Activated gamma-delta T cell (primary cell): ENCODE measurements around the gene TMEM106A.
"Not testable (repeated sequence)": the region's sequence is repeated elsewhere in the genome, so short reads cannot be mapped to it uniquely, and the experiment has no call there.

Experiments
- DNase-seq: peaks from one replicate; lab custom pipeline; 2025; lab: John Stamatoyannopoulos, UW

Gene TMEM106A

DNA sequence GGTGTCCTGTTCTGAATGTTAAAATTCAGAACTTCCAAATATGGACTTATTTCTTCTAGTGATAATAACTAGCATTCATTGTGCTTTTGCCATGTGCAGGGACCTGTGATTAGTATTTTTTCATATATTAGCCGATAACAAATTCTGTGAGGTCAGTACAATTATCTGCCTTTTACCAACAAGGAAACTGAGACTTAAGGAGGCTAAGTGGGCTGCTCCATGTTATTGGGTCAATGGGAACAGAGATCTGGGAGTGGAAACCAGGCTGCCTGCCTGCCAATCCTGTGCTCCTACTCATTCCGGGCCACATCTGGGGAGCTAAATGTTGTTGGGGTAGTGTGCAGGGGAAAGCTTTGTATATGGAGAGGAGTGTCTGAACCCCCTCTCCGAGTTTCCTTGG, 3.7 kb downstream of the TMEM106A start:
- DNase-seq, result no peak

DNA sequence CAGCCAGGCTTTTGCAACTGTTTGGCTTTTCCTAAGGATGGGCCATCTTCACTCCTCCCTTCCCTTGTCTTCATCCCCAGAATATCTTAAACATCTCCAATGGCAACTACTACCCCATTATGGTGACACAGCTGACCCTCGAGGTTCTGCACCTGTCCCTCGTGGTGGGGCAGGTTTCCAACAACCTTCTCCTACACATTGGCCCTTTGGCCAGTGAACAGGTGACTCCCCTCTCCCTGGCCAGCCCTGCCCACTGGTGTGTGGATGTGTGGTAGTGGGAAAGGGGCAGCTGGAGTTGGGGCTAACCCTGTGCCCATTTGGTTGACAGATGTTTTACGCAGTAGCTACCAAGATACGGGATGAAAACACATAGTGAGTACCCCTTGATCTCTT, 4.7 kb downstream of the TMEM106A start:
- DNase-seq, result no peak

DNA sequence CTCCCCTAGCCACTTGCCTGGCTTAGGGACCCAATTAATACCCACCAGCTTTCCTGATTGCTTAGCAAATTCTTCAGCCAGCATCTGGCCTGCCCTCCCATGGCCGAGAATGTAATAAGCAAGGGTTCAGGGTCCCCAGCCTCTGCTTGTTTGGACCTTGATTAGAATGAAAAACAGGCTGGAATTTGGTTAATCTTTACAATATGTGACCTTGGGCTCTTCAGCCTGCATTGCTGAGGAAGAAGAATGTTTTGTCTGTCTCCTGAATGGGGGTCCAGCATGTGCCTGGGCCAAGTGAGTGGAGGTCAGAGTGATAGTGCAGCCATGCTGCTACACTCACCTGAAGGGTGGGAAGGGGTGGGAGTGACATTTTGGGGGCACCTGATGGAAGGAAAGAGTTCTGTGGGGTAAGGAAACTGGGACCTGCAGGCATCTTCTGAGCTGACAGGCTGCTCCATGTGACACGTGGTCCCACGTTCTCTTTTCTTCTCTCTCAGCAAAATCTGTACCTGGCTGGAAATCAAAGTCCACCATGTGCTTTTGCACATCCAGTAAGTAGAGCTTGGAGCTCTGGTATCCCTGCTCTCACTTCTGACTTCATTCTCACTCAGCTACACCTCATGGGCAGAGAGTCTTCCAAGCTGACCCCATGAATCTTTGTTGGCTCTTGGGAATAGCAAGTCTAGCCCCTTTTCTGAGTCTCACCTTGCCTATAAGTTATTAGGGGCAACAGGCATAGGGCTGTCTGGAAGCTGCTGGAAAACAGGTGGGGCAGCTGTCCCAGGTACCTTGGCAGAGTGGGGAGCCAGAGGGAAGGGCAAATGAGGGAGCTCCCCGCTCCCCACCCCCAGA, 5.3 kb downstream of the TMEM106A start:
- no peak for DNase-seq

GRCh38 chr17:43217614-43218087, 6.0 kb downstream of the TMEM106A start:
- DNase-seq, result no peak

DNA sequence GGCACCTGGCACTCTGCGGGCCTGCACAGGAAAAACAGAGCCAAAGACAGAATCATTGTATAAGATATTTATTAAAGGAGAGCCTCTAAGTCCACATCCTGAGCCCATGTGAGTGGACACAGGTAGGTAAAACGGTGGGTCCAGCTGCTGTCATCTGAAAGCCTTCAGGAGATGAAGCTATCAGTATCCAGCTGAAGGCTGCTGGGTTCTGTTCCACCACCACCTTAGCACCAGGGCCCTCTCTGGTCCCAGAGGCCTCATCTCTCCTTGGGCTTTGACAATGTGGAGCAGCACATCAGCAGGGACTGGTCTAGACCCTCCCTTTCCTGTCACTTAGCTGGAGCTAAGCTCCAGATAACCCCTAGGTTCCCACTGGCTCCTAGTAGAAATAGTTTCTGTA, 7.3 kb downstream of the TMEM106A start:
- no peak for DNase-seq

- no peak for DNase-seq
Observed at GRCh38 chr17:43219746-43220380, 8.2 kb downstream of the TMEM106A start.

DNA sequence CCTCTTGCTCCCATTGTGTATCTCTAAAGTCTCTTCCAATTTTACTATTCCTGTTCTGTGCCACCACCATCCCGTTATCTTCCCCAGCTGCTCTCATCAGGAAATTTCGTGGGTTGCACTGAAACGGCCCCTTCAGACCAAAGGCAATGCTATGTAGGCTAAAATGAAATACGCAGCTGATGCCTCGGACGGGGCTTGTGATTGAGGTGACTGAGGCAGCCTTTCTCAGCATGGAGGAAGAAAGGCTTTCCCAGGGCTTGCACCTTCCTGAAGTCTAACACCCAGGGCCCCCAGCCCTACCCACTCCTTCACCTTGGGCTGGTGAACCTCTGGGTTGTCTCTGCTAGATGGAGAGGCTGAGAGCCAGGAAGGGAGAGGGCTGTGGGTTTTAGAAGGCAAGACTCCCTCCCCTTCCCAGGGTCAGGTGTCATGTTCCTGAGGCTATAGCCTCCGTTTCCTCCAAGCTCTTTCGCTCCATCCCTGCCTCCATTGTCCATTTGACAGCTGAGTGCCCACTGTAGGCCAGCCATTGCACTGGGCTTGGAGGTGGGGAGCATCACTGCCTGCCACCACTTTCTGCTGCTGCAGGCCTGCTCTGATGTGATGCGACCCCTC, 8.9 kb downstream of the TMEM106A start:
- DNase-seq, result no peak

DNA sequence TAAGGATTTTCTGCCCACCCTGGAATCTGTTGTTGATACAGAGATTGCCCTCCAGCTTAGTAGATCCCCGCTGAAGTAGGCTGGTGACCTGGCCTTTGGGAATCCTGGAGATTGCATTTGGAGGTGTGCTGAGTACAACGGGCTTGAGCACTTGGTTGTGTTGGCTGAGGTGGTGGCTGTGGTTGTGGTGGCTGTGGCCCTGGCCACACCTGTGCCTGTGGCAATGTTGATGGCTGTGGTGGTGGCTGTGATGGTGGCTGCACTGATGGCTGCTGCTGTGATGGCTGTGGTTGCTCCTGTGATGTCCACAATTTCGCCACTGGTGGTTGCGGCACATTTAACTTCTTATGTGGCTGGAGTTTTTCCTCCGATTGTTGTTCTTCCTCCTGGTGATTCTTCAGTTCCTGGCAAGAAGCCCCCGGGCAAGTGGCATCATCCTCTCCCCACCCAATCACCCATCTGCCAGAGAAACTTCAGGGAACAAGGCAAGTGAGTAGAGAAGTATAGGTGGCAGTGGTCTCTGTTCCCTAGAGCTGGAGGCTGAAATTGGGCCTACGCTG, 12.6 kb downstream of the TMEM106A start:
- no peak for DNase-seq

DNA sequence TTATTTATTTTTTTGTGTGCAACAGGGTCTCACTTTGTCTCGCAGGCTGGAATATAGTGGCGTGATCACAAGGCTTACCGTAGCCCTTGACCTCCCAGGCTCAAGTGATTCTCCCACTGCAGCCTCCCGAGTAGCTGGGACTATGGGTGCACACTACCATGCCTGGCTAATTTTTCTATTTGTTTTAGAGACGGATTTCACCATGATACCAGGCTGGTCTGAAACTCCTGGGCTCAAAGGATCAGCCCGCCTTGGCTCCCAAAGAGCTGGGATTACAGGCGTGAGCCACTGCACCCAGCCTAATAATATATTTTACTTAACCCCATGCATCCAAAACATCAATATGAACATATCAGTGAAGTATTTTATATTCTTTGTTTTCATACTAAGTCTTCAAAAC, 14.7 kb downstream of the TMEM106A start:
- no peak for DNase-seq

- DNase-seq, result not testable (repeated sequence)
Observed at GRCh38 chr17:43228020-43228782, 16.5 kb downstream of the TMEM106A start, which contains the start of gene CCDC200. CCDC200 (minus strand) TSS chr17:43228623; CDS start chr17:43228554, 69 bp downstream.

DNA sequence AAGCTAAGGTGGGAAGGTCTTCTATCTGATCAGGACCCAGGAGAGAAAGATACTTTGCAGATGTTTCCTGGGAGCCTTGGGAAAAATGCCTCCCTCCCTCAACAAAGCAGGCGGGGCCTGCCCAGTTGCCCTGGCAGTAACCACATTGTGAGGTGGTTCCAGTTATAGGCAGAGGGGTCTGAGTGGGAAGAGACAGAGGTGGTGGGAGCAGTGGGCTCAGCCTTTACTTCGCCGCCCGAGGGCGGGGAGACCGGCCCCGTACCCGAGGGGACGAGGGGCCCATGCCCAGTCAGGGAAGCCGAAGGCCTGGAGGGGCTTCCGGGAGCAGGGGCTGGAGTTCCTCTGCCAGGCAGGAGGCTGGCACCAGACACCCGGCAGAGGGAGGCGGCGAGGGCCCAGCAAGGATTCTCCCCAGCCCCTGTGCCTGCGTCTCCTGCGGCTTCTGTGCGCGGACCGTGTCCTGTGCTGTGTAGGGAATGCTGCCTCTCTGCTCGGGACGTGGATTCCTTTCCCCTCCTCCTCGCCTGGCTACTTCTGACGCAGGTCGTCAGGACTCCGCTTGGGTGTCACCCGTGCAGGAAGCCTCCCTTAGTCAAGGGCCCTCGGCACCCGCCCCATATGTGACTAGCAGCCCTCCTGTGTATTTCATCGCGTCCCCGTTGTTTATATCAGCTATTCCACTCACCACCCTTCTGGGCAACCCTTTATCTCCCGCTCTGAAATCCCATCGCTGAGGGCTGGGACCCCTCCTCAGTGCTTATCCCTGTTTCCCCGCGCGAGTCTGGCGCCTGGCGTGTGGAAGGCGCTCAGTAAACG, 19.7 kb downstream of the TMEM106A start:
- not testable (repeated sequence) for DNase-seq

GRCh38 chr17:43232021-43232699, 20.5 kb downstream of the TMEM106A start:
- DNase-seq, result not testable (repeated sequence)

- DNase-seq, result not testable (repeated sequence)
Observed at GRCh38 chr17:43233263-43233662, 21.6 kb downstream of the TMEM106A start.

- DNase-seq, result not testable (repeated sequence)
Observed at GRCh38 chr17:43233877-43234276, 22.2 kb downstream of the TMEM106A start, which contains the start of gene RNU2-1. RNU2-1 (minus strand) TSS chr17:43233977.

DNA sequence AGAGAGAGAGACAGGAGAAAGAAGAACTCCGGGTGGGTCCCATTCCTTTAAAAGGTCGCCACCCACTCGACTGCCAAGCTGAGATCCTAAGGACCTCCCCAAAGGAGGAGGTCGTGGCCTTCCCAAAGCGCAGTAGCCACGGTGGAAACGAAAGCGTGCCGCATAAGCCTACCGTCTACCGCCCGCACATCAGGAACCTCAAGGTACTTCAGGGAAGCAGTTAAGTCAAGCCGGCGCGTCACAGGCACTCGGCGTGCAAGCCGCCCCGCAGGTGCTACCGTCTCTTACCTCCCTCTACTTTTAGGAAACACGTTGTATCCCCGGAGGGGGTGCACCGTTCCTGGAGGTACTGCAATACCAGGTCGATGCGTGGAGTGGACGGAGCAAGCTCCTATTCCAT, 27.9 kb downstream of the TMEM106A start:
- not testable (repeated sequence) for DNase-seq

DNA sequence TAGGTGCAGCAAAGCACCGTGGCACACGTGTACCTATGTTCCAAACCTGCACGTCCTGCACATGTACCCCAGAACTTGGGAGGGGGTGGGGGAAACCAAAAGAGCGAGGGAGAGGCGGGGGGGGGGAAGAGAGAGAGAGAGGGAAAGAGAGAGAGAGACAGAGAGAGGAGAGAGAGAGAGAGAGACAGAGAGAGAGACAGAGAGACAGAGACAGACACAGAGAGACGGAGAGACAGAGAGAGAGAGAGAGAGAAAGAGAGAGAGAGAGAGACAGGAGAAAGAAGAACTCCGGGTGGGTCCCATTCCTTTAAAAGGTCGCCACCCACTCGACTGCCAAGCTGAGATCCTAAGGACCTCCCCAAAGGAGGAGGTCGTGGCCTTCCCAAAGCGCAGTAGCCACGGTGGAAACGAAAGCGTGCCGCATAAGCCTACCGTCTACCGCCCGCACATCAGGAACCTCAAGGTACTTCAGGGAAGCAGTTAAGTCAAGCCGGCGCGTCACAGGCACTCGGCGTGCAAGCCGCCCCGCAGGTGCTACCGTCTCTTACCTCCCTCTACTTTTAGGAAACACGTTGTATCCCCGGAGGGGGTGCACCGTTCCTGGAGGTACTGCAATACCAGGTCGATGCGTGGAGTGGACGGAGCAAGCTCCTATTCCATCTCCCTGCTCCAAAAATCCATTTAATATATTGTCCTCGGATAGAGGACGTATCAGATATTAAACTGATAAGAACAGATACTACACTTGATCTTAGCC, 29.1 kb downstream of the TMEM106A start:
- not testable (repeated sequence) for DNase-seq

DNA sequence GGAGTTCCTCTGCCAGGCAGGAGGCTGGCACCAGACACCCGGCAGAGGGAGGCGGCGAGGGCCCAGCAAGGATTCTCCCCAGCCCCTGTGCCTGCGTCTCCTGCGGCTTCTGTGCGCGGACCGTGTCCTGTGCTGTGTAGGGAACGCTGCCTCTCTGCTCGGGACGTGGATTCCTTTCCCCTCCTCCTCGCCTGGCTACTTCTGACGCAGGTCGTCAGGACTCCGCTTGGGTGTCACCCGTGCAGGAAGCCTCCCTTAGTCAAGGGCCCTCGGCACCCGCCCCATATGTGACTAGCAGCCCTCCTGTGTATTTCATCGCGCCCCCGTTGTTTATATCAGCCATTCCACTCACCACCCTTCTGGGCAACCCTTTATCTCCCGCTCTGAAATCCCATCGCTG, 34.8 kb downstream of the TMEM106A start:
- not testable (repeated sequence) for DNase-seq
